Upper lobe of left lung (tissue), 6 donors: ENCODE results near the gene FOXL1. TPM values are rescaled to one million over a fixed set of nuclear protein-coding genes. Genes with fewer than 3 reads are reported as not detected.

Source experiments
- ATAC-seq, 2 donors: fragments of 200-7000 bp; cut with Tn5 transposase; one replicate each; pipeline ENCODE4 v1.9.1; 2022; ENCODE audit warnings: mild to moderate bottlenecking in 2 of 2, moderate library complexity in 2 of 2; ENCODE audit not compliant: low FRiP score in 2 of 2
- DNase-seq, 2 donors: peaks; one replicate each; pipeline ENCODE4 v3.0.0-alpha.2; 2019 to 2020
- H3K27ac ChIP-seq, 4 donors: fragments of 200-600 bp; sonication (generic); one replicate each; pipeline ENCODE4 v1.5.1; 2016 to 2019
- H3K27me3 ChIP-seq, 4 donors: fragments of 200-600 bp; sonication (generic); one replicate each; pipeline ENCODE4 v1.5.1; 2017 to 2019
- H3K36me3 ChIP-seq, 4 donors: fragments of 200-600 bp; sonication (generic); one replicate each; pipeline ENCODE4 v1.5.1; 2016 to 2019
- H3K4me1 ChIP-seq, 4 donors: fragments of 200-600 bp; sonication (generic); one replicate each; pipeline ENCODE4 v1.5.1; 2018 to 2019
- H3K4me3 ChIP-seq, 4 donors: fragments of 200-600 bp; sonication (generic); one replicate each; pipeline ENCODE4 v1.5.1; 2017 to 2019; ENCODE audit warnings: mild to moderate bottlenecking in 2 of 4, moderate library complexity in 1 of 4
- H3K9me3 ChIP-seq, 4 donors: fragments of 200-600 bp; sonication (generic); one replicate each; pipeline ENCODE4 v1.5.1; 2018 to 2019
- CTCF ChIP-seq, 6 experiments: fragments of 450-650 bp in 4 of 6; fragments of 200-600 bp in 2 of 6; sonication (generic) in 2 of 6; IDR thresholded peaks; one replicate each; pipeline ENCODE4 v1.5.1; 2016 to 2019; ENCODE audit warnings: antibody characterized with exemption in 6 of 6
- EP300 ChIP-seq, 4 donors: sonication (generic); formaldehyde crosslinking; IDR thresholded peaks; one replicate each; pipeline ENCODE4 v1.5.1; 2017; ENCODE audit warnings: antibody characterized with exemption in 4 of 4, control low read depth in 2 of 4
- POLR2A ChIP-seq, 4 donors: fragments of 450-650 bp; IDR thresholded peaks; one replicate each; pipeline ENCODE4 v1.5.1; 2016 to 2017; ENCODE audit warnings: antibody characterized with exemption in 4 of 4, mild to moderate bottlenecking in 2 of 4
- POLR2AphosphoS5 ChIP-seq, 2 donors: sonication (generic); formaldehyde crosslinking; IDR thresholded peaks; one replicate each; pipeline ENCODE4 v1.5.1; 2017; ENCODE audit warnings: antibody characterized with exemption in 2 of 2
- WGBS, 2 donors: methylation state at CpG; one replicate each; pipeline ENCODE4 v1.1.5; 2017 to 2018; 5-methylcytosine and 5-hydroxymethylcytosine counted together
- total RNA-seq, 6 donors: library from RNA; depleted of rRNA in 4 of 6; stranded (reverse); fragments of >200 nt in 4 of 6; gene quantifications; one replicate each; pipeline versions ENCODE4 v1.1.0 to v1.2.1, GENCODE V29; 2016 to 2021
- donor health status: DM: no; HTN: no; CAD: no; lungs with moderate emphysema.
- donor health status: DM: no; HTN: yes; CAD: no; lungs with severe emphysema.

FOXL1 gene
- total RNA-seq, 6 donors from 2014 or later: 0.22 to 2.2 (median 0.49) TPM; not detected in 1

GRCh38 chr16:86531641-86532525, 46.5 kb upstream of the FOXL1 start:
- DNase-seq (peak in 1 of 2 donors; percentile 80), ATAC-seq (no peak)
- Histone ChIP-seq H3K27ac (no peak overlapping the region), H3K4me3 (no peak overlapping the region), H3K9me3 (no peaks in the 10 kb centered on the region), H3K27me3 (no peaks in the 10 kb centered on the region), H3K4me1 (no peaks in the 10 kb centered on the region), H3K36me3 (peaks cover 0 to 51% (median 16%) of the 10 kb centered on the region in 4 donors)
- TF ChIP-seq POLR2AphosphoS5 (IDR thresholded peaks at IDR 0.05) (no peak), POLR2A (IDR thresholded peaks at IDR 0.05) (no peak), CTCF (IDR thresholded peaks at IDR 0.05) (no peak), EP300 (IDR thresholded peaks at IDR 0.05) (no peak)
- 91 to 96% methylated on average over 19 to 43 of the region's 49 CpGs for WGBS, 2 donors

GRCh38 chr16:86532526-86532815, 45.9 kb upstream of the FOXL1 start:
- ATAC-seq: no peak
- WGBS, 2 donors: 95% methylated on average over 5 of the region's 7 CpGs; no CpG with 5 or more reads in 1 of the 2 donors
- Histone ChIP-seq H3K4me3 (no peak overlapping the region), H3K9me3 (no peaks in the 10 kb centered on the region), H3K27ac (no peak overlapping the region), H3K27me3 (no peaks in the 10 kb centered on the region), H3K36me3 (peaks cover 0 to 56% (median 19%) of the 10 kb centered on the region in 4 donors), H3K4me1 (no peaks in the 10 kb centered on the region)
- TF ChIP-seq POLR2AphosphoS5 (IDR thresholded peaks at IDR 0.05) (no peak), POLR2A (IDR thresholded peaks at IDR 0.05) (no peak), EP300 (IDR thresholded peaks at IDR 0.05) (no peak), CTCF (IDR thresholded peaks at IDR 0.05) (no peak)
- no peak for DNase-seq

- ATAC-seq (no peak), DNase-seq (no peak)
- Histone ChIP-seq H3K9me3 (no peaks in the 10 kb centered on the region), H3K4me1 (no peaks in the 10 kb centered on the region), H3K27ac (no peak overlapping the region), H3K4me3 (no peak overlapping the region), H3K36me3 (peaks cover 0 to 62% (median 25%) of the 10 kb centered on the region in 4 donors), H3K27me3 (no peaks in the 10 kb centered on the region)
- TF ChIP-seq POLR2A (IDR thresholded peaks at IDR 0.05): no peak
- no peak for TF ChIP-seq POLR2AphosphoS5 (IDR thresholded peaks at IDR 0.05)
- no peak for TF ChIP-seq CTCF (IDR thresholded peaks at IDR 0.05)
- no peak for TF ChIP-seq EP300 (IDR thresholded peaks at IDR 0.05)
- WGBS, 2 donors: 96 to 97% methylated on average over 8 of the region's 8 CpGs
These were observed 45.3 kb upstream of the FOXL1 start for GRCh38 chr16:86533076-86533475.

GRCh38 chr16:86533767-86534351, 44.5 kb upstream of the FOXL1 start:
- TF ChIP-seq POLR2AphosphoS5 (IDR thresholded peaks at IDR 0.05): no peak
- TF ChIP-seq POLR2A (IDR thresholded peaks at IDR 0.05): no peak
- TF ChIP-seq CTCF (IDR thresholded peaks at IDR 0.05): no peak
- Histone ChIP-seq H3K4me3 (no peak overlapping the region), H3K27me3 (no peaks in the 10 kb centered on the region), H3K36me3 (peaks cover 0 to 70% (median 30%) of the 10 kb centered on the region in 4 donors), H3K4me1 (no peaks in the 10 kb centered on the region), H3K9me3 (no peaks in the 10 kb centered on the region), H3K27ac (no peak overlapping the region)
- DNase-seq (no peak), ATAC-seq (no peak)
- WGBS, 2 donors: 92 to 95% methylated on average over 8 of the region's 8 CpGs
